GM12801 (cell line): ENCODE data around the gene RAPSN.

ENCODE experiments used
- TF ChIP-seq, protein P1 (sequence below): IDR thresholded peaks from one replicate; pipeline ENCODE4 v1.5.1; 2011; ENCODE audit warnings: control low read depth; ENCODE audit not compliant: insufficient read length; ENCODE audit errors: extremely low read depth

RAPSN gene

GRCh38 chr11:47431356-47432083, 17.4 kb downstream of the RAPSN start:
- TF ChIP-seq, protein P1, sequence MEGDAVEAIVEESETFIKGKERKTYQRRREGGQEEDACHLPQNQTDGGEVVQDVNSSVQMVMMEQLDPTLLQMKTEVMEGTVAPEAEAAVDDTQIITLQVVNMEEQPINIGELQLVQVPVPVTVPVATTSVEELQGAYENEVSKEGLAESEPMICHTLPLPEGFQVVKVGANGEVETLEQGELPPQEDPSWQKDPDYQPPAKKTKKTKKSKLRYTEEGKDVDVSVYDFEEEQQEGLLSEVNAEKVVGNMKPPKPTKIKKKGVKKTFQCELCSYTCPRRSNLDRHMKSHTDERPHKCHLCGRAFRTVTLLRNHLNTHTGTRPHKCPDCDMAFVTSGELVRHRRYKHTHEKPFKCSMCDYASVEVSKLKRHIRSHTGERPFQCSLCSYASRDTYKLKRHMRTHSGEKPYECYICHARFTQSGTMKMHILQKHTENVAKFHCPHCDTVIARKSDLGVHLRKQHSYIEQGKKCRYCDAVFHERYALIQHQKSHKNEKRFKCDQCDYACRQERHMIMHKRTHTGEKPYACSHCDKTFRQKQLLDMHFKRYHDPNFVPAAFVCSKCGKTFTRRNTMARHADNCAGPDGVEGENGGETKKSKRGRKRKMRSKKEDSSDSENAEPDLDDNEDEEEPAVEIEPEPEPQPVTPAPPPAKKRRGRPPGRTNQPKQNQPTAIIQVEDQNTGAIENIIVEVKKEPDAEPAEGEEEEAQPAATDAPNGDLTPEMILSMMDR, result no peak

GRCh38 chr11:47430524-47430923, 18.4 kb downstream of the RAPSN start:
- TF ChIP-seq, protein P1, result no peak

- TF ChIP-seq, protein P1, result no peak
Observed at GRCh38 chr11:47426062-47426956, 22.6 kb downstream of the RAPSN start, which contains the start of gene PSMC3. Gene PSMC3 (minus strand): TSS chr11:47426439. CDS start chr11:47426279, 160 bp downstream.

DNA sequence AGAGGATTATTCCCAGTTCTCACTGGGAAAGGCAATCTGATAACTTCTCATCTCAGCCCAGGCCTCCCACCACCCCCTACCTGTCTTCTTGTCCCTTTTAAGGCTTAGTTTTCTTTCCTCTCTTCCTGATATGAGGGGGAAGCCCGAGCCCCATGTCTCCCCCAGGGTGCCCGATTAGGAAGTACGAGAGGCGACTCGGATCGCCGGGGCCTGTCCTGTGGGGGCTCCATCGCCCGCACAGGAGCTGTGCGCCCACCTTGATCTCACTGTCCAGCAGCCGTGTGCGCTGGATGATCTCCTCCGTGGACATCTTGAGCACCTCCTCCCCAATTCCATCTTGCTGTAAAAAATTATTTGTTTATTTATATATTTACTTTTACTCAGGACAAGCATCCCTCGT, 23.3 kb downstream of the RAPSN start:
- TF ChIP-seq, protein P1, result no peak

- TF ChIP-seq, protein P1, result no peak
Observed at GRCh38 chr11:47418454-47419259, 30.3 kb downstream of the RAPSN start.

GRCh38 chr11:47417712-47418111, 31.2 kb downstream of the RAPSN start:
- TF ChIP-seq, protein P1, result no peak
